Measurements from ENCODE around the gene U2AF2. TPM values are rescaled to one million over a fixed set of nuclear protein-coding genes. Genes with fewer than 3 reads are reported as not detected.

The U2AF2 gene
- total RNA-seq, 1 experiment from 2014 or later = 411 TPM

GRCh38 chr19:55638864-55639359 lies 15.9 kb upstream of the U2AF2 start:
- peak; percentile 67 for TF ChIP-seq CTCF (conservative IDR thresholded peaks at IDR 0.05; ENCODE audit: low read depth, low read length)
- no peak for TF ChIP-seq EZH2 (IDR thresholded peaks at IDR 0.05; ENCODE audit: borderline replicate concordance, low read depth, low read length, poor library complexity, severe bottlenecking)
- H3K9me3 ChIP-seq (ENCODE audit: low read depth, low read length, poor library complexity, severe bottlenecking) = no peaks in the 10 kb centered on the region
- no peak overlapping the region for H3K27ac ChIP-seq (ENCODE audit: low read depth, low read length, poor library complexity, severe bottlenecking)
- peak; percentile 87 for DNase-seq (ENCODE audit: low spot score)
- H3K4me1 ChIP-seq (ENCODE audit: insufficient read depth, low read length, poor library complexity, severe bottlenecking) = peaks cover 26% of the 10 kb centered on the region
- no peaks in the 10 kb centered on the region for H3K27me3 ChIP-seq (replicated peaks; ENCODE audit: insufficient read depth, low read depth, low read length, poor library complexity)
- POLR2A ChIA-PET (ENCODE audit: low non-redundant PET) = no interaction called here
- H3K36me3 ChIP-seq (ENCODE audit: insufficient read depth, low read length, poor library complexity, severe bottlenecking) = no peaks in the 10 kb centered on the region
- intact Hi-C loops (cut with micrococcal nuclease; ENCODE audit: unreplicated experiment) = no loop called here
- no TSS peak for BruUV-seq (replicated peaks)
- CTCF ChIA-PET = interaction anchor here (0.5 to 0.7 kb wide), 2 partner anchors 14 to 300 kb away, joined by 3 to 10 read pairs; partner anchors contain the start of gene ZNF784
- no peak overlapping the region for H3K4me3 ChIP-seq (ENCODE audit: low read depth, low read length, poor library complexity, severe bottlenecking)

- no peak for TF ChIP-seq EZH2 (IDR thresholded peaks at IDR 0.05; ENCODE audit: borderline replicate concordance, low read depth, low read length, poor library complexity, severe bottlenecking)
- peak; percentile 58 for TF ChIP-seq CTCF (conservative IDR thresholded peaks at IDR 0.05; ENCODE audit: low read depth, low read length)
- H3K4me1 ChIP-seq (ENCODE audit: insufficient read depth, low read length, poor library complexity, severe bottlenecking) = peaks cover 28% of the 10 kb centered on the region
- peaks cover 8% of the 10 kb centered on the region for H3K36me3 ChIP-seq (ENCODE audit: insufficient read depth, low read length, poor library complexity, severe bottlenecking)
- H3K9me3 ChIP-seq (ENCODE audit: low read depth, low read length, poor library complexity, severe bottlenecking) = no peaks in the 10 kb centered on the region
- ChIA-PET CTCF (interaction anchor here (0.6 to 1.0 kb wide), 2 partner anchors 16 to 499 kb away, joined by 3 to 9 read pairs; partner anchors contain the start of gene ZNF784), POLR2A (ENCODE audit: low non-redundant PET) (interaction anchor here (0.5 kb wide), 1 partner anchor 14 kb away, joined by 3 read pairs; no protein-coding TSS in a partner anchor)
- intact Hi-C loops (cut with micrococcal nuclease; ENCODE audit: unreplicated experiment) = no loop called here
- no peaks in the 10 kb centered on the region for H3K27me3 ChIP-seq (replicated peaks; ENCODE audit: insufficient read depth, low read depth, low read length, poor library complexity)
- H3K27ac ChIP-seq (ENCODE audit: low read depth, low read length, poor library complexity, severe bottlenecking) = peak overlapping the region; percentile 90
- peak overlapping the region; percentile 81 for H3K4me3 ChIP-seq (ENCODE audit: low read depth, low read length, poor library complexity, severe bottlenecking)
- BruUV-seq (replicated peaks) = TSS peak; percentile 38
- DNase-seq (ENCODE audit: low spot score) = peak; percentile 85
Measured at GRCh38 chr19:55640043-55640576, 14.7 kb upstream of the U2AF2 start.

GRCh38 chr19:55640577-55641425 lies 14.0 kb upstream of the U2AF2 start, which contains the start of gene ZNF580:
TSS of gene ZNF580 (plus strand) at chr19:55641002. CDS start at chr19:55642509, 1,507 bp downstream.
- BruUV-seq (replicated peaks) = no TSS peak
- intact Hi-C loops (cut with micrococcal nuclease; ENCODE audit: unreplicated experiment) = no loop called here
- TF ChIP-seq EZH2 (IDR thresholded peaks at IDR 0.05; ENCODE audit: borderline replicate concordance, low read depth, low read length, poor library complexity, severe bottlenecking) = no peak
- no peak for TF ChIP-seq CTCF (conservative IDR thresholded peaks at IDR 0.05; ENCODE audit: low read depth, low read length)
- Histone ChIP-seq H3K9me3 (ENCODE audit: low read depth, low read length, poor library complexity, severe bottlenecking) (no peaks in the 10 kb centered on the region), H3K27ac (ENCODE audit: low read depth, low read length, poor library complexity, severe bottlenecking) (peak within 1 kb of the TSS; percentile 90), H3K4me3 (ENCODE audit: low read depth, low read length, poor library complexity, severe bottlenecking) (peak within 1 kb of the TSS; percentile 81), H3K36me3 (ENCODE audit: insufficient read depth, low read length, poor library complexity, severe bottlenecking) (peaks cover 13% of the 10 kb centered on the region), H3K4me1 (ENCODE audit: insufficient read depth, low read length, poor library complexity, severe bottlenecking) (peaks cover 24% of the 10 kb centered on the region), H3K27me3 (replicated peaks; ENCODE audit: insufficient read depth, low read depth, low read length, poor library complexity) (no peaks in the 10 kb centered on the region)
- CTCF ChIA-PET = interaction anchor here (0.6 to 1.0 kb wide), 2 partner anchors 17 to 500 kb away, joined by 3 read pairs; partner anchors contain the start of gene ZNF784
- peak; percentile 87 for DNase-seq (ENCODE audit: low spot score)
- POLR2A ChIA-PET (ENCODE audit: low non-redundant PET) = no interaction called here
